H1 (cell line): ENCODE data around the gene EHD4. TPM values are rescaled to one million over a fixed set of nuclear protein-coding genes. Genes with fewer than 3 reads are reported as not detected.

ENCODE experiments used
- CTCF ChIA-PET: fragments of 300-600 bp; sonication (Branson Sonifier 250); formaldehyde crosslinking; loops from one replicate; lab custom pipeline; 2021; ENCODE audit not compliant: partially characterized antibody; lab: Charles Lee
- POLR2A ChIA-PET: fragments of 300-600 bp; sonication (Branson Sonifier 250); formaldehyde crosslinking; loops from one replicate; lab custom pipeline; 2021; ENCODE audit warnings: inconsistent platforms; ENCODE audit not compliant: partially characterized antibody; lab: Charles Lee
- DNase-seq, 2 experiments: peaks; one replicate each; pipeline versions ENCODE4 v3.0.0 to v3.0.0-alpha.2; 2010 to 2022; ENCODE audit warnings: low spot score in 2 of 2, low read depth in 1 of 2, mixed read lengths in 1 of 2
- FAIRE-seq: peaks from 2 replicates; lab custom pipeline; 2011; peaks lifted over from hg19 to GRCh38; lab: Jason Lieb, UNC
- H2AFZ ChIP-seq: 2 replicates; pipeline ENCODE4 v1.8.1; 2012; ENCODE audit warnings: low read length, inconsistent platforms
- H2AK5ac ChIP-seq: 2 replicates; pipeline ENCODE4 v1.6.1; 2013; ENCODE audit warnings: low read depth, low read length
- H2BK120ac ChIP-seq: replicated peaks from 2 replicates; pipeline ENCODE3; 2013; ENCODE audit warnings: low read depth, low read length, inconsistent platforms
- H2BK12ac ChIP-seq: 2 replicates; pipeline ENCODE4 v1.6.1; 2013; ENCODE audit warnings: low read depth, low read length
- H2BK15ac ChIP-seq: 2 replicates; pipeline ENCODE4 v1.6.1; 2013; ENCODE audit warnings: low read length
- H2BK20ac ChIP-seq: 2 replicates; pipeline ENCODE4 v1.6.1; 2013; ENCODE audit warnings: low read length
- H2BK5ac ChIP-seq: 2 replicates; pipeline ENCODE4 v1.6.1; 2013; ENCODE audit warnings: low read depth, low read length
- H3K14ac ChIP-seq: 2 replicates; pipeline ENCODE4 v1.6.1; 2013; ENCODE audit warnings: inconsistent platforms; ENCODE audit not compliant: insufficient read length
- H3K18ac ChIP-seq: 2 replicates; pipeline ENCODE4 v1.6.1; 2013; ENCODE audit warnings: low read length; ENCODE audit errors: extremely low read depth
- H3K23ac ChIP-seq: 2 replicates; pipeline ENCODE4 v1.6.1; 2013; ENCODE audit warnings: inconsistent platforms; ENCODE audit not compliant: insufficient read length
- H3K23me2 ChIP-seq: 2 replicates; pipeline ENCODE4 v1.6.1; 2013; ENCODE audit warnings: low read depth, low read length
- H3K27ac ChIP-seq: 2 replicates; pipeline ENCODE4 v1.6.1; 2011; ENCODE audit warnings: low read depth, low read length, inconsistent platforms
- H3K27me3 ChIP-seq, 4 experiments: replicated peaks in 1 of 4; 1 replicate in 1 of 4; 2 replicates in 3 of 4; pipeline versions ENCODE4 v1.6.1 to v1.8.1; 2011 to 2013; ENCODE audit warnings: low read length in 3 of 4, mild to moderate bottlenecking in 3 of 4, inconsistent platforms in 2 of 4, mixed read lengths in 2 of 4, moderate library complexity in 1 of 4; ENCODE audit not compliant: control insufficient read depth in 3 of 4, insufficient read depth in 3 of 4; ENCODE audit errors: extremely low read depth in 1 of 4
- H3K36me3 ChIP-seq, 4 experiments: 2 replicates each; pipeline versions ENCODE4 v1.6.1 to v1.8.1; 2011 to 2013; ENCODE audit warnings: mild to moderate bottlenecking in 4 of 4, low read length in 3 of 4, moderate library complexity in 2 of 4, control low read depth in 1 of 4, inconsistent platforms in 1 of 4; ENCODE audit not compliant: insufficient read depth in 4 of 4, control insufficient read depth in 2 of 4
- H3K4ac ChIP-seq: replicated peaks from 2 replicates; pipeline ENCODE3; 2013; ENCODE audit warnings: low read length, low read depth, mixed read lengths, inconsistent platforms; ENCODE audit not compliant: insufficient read length
- H3K4me1 ChIP-seq, 4 experiments: replicated peaks in 1 of 4; 1 replicate in 1 of 4; 2 replicates in 3 of 4; pipeline versions ENCODE4 v1.6.1 to v1.8.1; 2011 to 2013; ENCODE audit warnings: low read length in 3 of 4, inconsistent platforms in 2 of 4, mixed read lengths in 1 of 4; ENCODE audit not compliant: insufficient read depth in 4 of 4, control insufficient read depth in 3 of 4
- H3K4me2 ChIP-seq, 2 experiments: 2 replicates each; pipeline versions ENCODE4 v1.6.1 to v1.8.1; 2011 to 2013; ENCODE audit warnings: low read depth in 2 of 2, low read length in 2 of 2, control low read depth in 1 of 2, inconsistent platforms in 1 of 2, mild to moderate bottlenecking in 1 of 2; ENCODE audit not compliant: insufficient read depth in 1 of 2
- H3K4me3 ChIP-seq, 4 experiments: fragments of 200-600, 300-600 bp in 1 of 4; sonication (generic), shearing (Covaris generic), sonication (Bioruptor Twin) in 1 of 4; 2 replicates each; pipeline versions ENCODE4 v1.5.1 to v1.8.1; 2011 to 2016; ENCODE audit warnings: low read length in 4 of 4, low read depth in 3 of 4, control low read depth in 2 of 4, inconsistent platforms in 2 of 4, mild to moderate bottlenecking in 2 of 4, mixed read lengths in 1 of 4, moderate library complexity in 1 of 4; ENCODE audit not compliant: insufficient read depth in 2 of 4; ENCODE audit errors: extremely low read depth in 1 of 4
- H3K56ac ChIP-seq: replicated peaks from 2 replicates; pipeline ENCODE3; 2013; ENCODE audit warnings: low read depth, mild to moderate bottlenecking, mixed read lengths, low read length, inconsistent platforms; ENCODE audit not compliant: insufficient read length
- H3K79me1 ChIP-seq: 2 replicates; pipeline ENCODE4 v1.6.1; 2013; ENCODE audit warnings: low read depth, low read length, control low read depth
- H3K79me2 ChIP-seq, 2 experiments: 2 replicates each; pipeline versions ENCODE4 v1.6.1 to v1.8.1; 2012 to 2013; ENCODE audit warnings: low read length in 2 of 2, mild to moderate bottlenecking in 2 of 2, inconsistent platforms in 1 of 2; ENCODE audit not compliant: insufficient read depth in 2 of 2, control insufficient read depth in 1 of 2
- H3K9ac ChIP-seq, 4 experiments: replicated peaks in 1 of 4; 1 replicate in 1 of 4; 2 replicates in 3 of 4; pipeline versions ENCODE4 v1.6.1 to v1.8.1; 2011 to 2013; ENCODE audit warnings: low read depth in 3 of 4, low read length in 3 of 4, control low read depth in 2 of 4, mild to moderate bottlenecking in 2 of 4, moderate library complexity in 2 of 4, inconsistent platforms in 1 of 4; ENCODE audit errors: extremely low read depth in 1 of 4
- H3K9me3 ChIP-seq, 2 experiments: 2 replicates each; pipeline versions ENCODE4 v1.6.1 to v1.8.1; 2012 to 2013; ENCODE audit warnings: mild to moderate bottlenecking in 2 of 2, moderate library complexity in 2 of 2, control low read depth in 1 of 2, inconsistent platforms in 1 of 2, low read depth in 1 of 2, low read length in 1 of 2, mixed read lengths in 1 of 2; ENCODE audit not compliant: insufficient read depth in 2 of 2
- H4K20me1 ChIP-seq, 2 experiments: replicated peaks in 1 of 2; 2 replicates each; pipeline versions ENCODE3 to v1.8.1; 2011 to 2013; ENCODE audit warnings: inconsistent platforms in 2 of 2, low read length in 2 of 2, mild to moderate bottlenecking in 1 of 2; ENCODE audit not compliant: insufficient read depth in 2 of 2, control insufficient read depth in 1 of 2
- H4K5ac ChIP-seq: 2 replicates; pipeline ENCODE4 v1.6.1; 2013; ENCODE audit warnings: low read length, low read depth, mixed read lengths, inconsistent platforms; ENCODE audit not compliant: insufficient read length
- H4K8ac ChIP-seq: 2 replicates; pipeline ENCODE4 v1.8.0; 2013; ENCODE audit warnings: mild to moderate bottlenecking, moderate library complexity, low read length, inconsistent platforms; ENCODE audit not compliant: insufficient read depth; ENCODE audit errors: extremely low read depth
- H4K91ac ChIP-seq: replicated peaks from 2 replicates; pipeline ENCODE3; 2013; ENCODE audit warnings: low read length, mixed read lengths, inconsistent platforms; ENCODE audit not compliant: insufficient read length
- ASH2L ChIP-seq: fragments of 200-600, 300-600 bp; sonication (generic); IDR thresholded peaks from one replicate; pipeline ENCODE4 v1.7.1; 2017; ENCODE audit warnings: low read length
- BACH1 ChIP-seq: IDR thresholded peaks from 2 replicates; pipeline ENCODE4 v1.6.1; 2012; ENCODE audit warnings: low read length, improper control_type of control experiment
- BRCA1 ChIP-seq: IDR thresholded peaks from 2 replicates; pipeline ENCODE4 v1.6.1; 2012; ENCODE audit warnings: low read depth, low read length, improper control_type of control experiment
- CHD1 ChIP-seq: IDR thresholded peaks from 2 replicates; pipeline ENCODE4 v1.6.1; 2012; ENCODE audit warnings: low read depth, low read length, improper control_type of control experiment
- GABPA ChIP-seq: IDR thresholded peaks from 2 replicates; pipeline ENCODE4 v1.6.1; 2011; ENCODE audit warnings: mild to moderate bottlenecking, low read length, moderate library complexity, borderline replicate concordance; ENCODE audit not compliant: insufficient read depth
- MAFK ChIP-seq: IDR thresholded peaks from 2 replicates; pipeline ENCODE4 v1.6.1; 2012; ENCODE audit warnings: low read depth, mild to moderate bottlenecking, improper control_type of control experiment, low read length
- POLR2AphosphoS5 ChIP-seq: IDR thresholded peaks from 2 replicates; pipeline ENCODE4 v1.6.1; 2011; ENCODE audit warnings: low read depth, low read length
- RFX5 ChIP-seq: IDR thresholded peaks from 2 replicates; pipeline ENCODE4 v1.6.1; 2011; ENCODE audit warnings: low read depth, low read length, improper control_type of control experiment, borderline replicate concordance
- YY1 ChIP-seq: IDR thresholded peaks from 2 replicates; pipeline ENCODE4 v1.6.1; 2011; ENCODE audit warnings: low read depth, mild to moderate bottlenecking, low read length
- WGBS, 2 experiments: shearing (Covaris generic) in 1 of 2; methylation state at CpG; one replicate each; pipeline versions ENCODE4 v1.1.6 to v1.1.7; 2013 to 2015; ENCODE audit warnings: low lambda C conversion rate in 2 of 2, mixed read lengths in 2 of 2, inconsistent platforms in 1 of 2, low coverage in 1 of 2, missing lambda C conversion rate in 1 of 2; ENCODE audit not compliant: insufficient replicate concordance in 2 of 2, insufficient coverage in 1 of 2, insufficient read length in 1 of 2; ENCODE audit errors: extremely low coverage in 1 of 2, missing lambda C conversion rate in 1 of 2; 5-methylcytosine and 5-hydroxymethylcytosine counted together
- polyA plus RNA-seq, 7 experiments: library from polyadenylated mRNA; depleted of rRNA in 3 of 7; stranded (reverse) in 5 of 7; unstranded in 2 of 7; fragments of >200 nt in 5 of 7; fragments of 200-250 nt in 2 of 7; gene quantifications; 1 replicate in 5 of 7; 2 replicates in 1 of 7; 4 replicates in 1 of 7; pipeline versions ENCODE4 v1.2.1 to v1.2.3, GENCODE V29; 2011 to 2013; ENCODE audit warnings: missing spikeins in 2 of 7, mixed read lengths in 2 of 7
- total RNA-seq: library from RNA; stranded (reverse); fragmentation: NEBNext Ultra II Directional; extraction: Animal tissue kit (Norgen Biotek cat#: 25700); gene quantifications from 2 replicates; pipeline ENCODE4 v1.2.1, GENCODE V29; 2021

Gene EHD4
- total and polyA plus RNA-seq, 2 of the 8 experiments (the other 6 are each of a cell fraction or from before 2014, with no cell fraction given) = 17.5 to 24.5 TPM

DNA sequence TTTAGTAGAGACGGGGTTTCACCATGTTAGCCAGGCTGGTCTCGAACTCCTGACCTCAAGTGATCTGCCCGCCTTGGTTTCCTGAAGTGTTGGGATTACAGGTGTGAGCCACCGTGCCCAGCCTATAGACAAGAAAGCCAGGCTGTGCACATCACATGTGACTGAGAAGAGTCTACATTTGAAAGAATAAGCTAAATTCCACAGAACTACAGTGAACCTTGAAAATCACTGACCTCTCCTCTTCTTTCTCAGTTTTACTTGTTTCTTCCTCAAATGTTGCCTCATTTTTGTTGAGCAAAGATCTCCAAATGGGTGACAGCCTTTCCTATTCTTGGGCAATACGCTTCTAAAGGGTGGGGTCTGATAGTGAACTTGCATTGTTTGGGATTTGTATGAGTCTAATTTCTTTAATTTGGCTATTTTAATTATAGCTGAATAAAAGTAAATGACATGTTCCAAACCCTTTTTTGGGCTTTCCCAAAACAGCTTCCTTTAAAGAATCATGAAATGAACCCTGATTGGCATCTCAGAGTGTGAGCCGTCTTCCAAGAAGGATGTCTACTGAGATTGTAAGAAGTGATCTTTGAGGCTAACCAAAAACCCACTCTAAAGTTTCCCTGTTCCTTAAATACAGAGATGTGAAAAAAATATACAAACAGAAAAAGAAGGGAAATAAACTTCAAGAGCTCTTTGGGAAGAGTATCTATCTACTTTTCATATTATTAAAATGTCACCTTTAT, 56.9 kb downstream of the EHD4 start:
- WGBS, 2 experiments = 78% methylated on average over 6 of the region's 6 CpGs; no CpG with 5 or more reads in 1 of the 2 experiments
- no peak overlapping the region for H2BK120ac ChIP-seq
- DNase-seq (no peak), FAIRE-seq (no peak)
- H3K4me1 ChIP-seq = no peaks in the 10 kb centered on the region
- H2BK5ac ChIP-seq = no peak overlapping the region
- peaks cover 4% of the 10 kb centered on the region; the same call in 1 of the 2 replicates for H3K79me1 ChIP-seq
- ChIA-PET POLR2A (interaction anchor here (0.7 kb wide), 1 partner anchor 9 kb away, joined by 3 read pairs; no protein-coding TSS in a partner anchor), CTCF (interaction anchor here (0.9 to 2.2 kb wide), 4 partner anchors 8 to 141 kb away, joined by 3 to 8 read pairs (median 5); partner anchors contain the start of gene MAPKBP1)
- no peak overlapping the region for H4K5ac ChIP-seq
- no peak overlapping the region for H4K91ac ChIP-seq
- no peak overlapping the region for H3K4me3 ChIP-seq
- no peak for TF ChIP-seq MAFK
- TF ChIP-seq RFX5 = no peak
- TF ChIP-seq GABPA = no peak
- TF ChIP-seq BACH1 = no peak
- TF ChIP-seq YY1 = no peak
- no peak for TF ChIP-seq POLR2AphosphoS5
- no peak for TF ChIP-seq ASH2L
- TF ChIP-seq CHD1 = no peak
- no peak for TF ChIP-seq BRCA1
- H3K14ac ChIP-seq = no peak overlapping the region
- no peaks in the 10 kb centered on the region for H3K27me3 ChIP-seq
- peaks cover 2 to 5% of the 10 kb centered on the region in 2 experiments for H4K20me1 ChIP-seq
- H3K79me2 ChIP-seq = no peaks in the 10 kb centered on the region
- H2BK20ac ChIP-seq = no peak overlapping the region
- no peak overlapping the region for H3K4ac ChIP-seq
- H2BK15ac ChIP-seq = no peak overlapping the region
- H3K4me2 ChIP-seq = no peak overlapping the region
- H3K9ac ChIP-seq = no peak overlapping the region
- H2AFZ ChIP-seq = no peak overlapping the region
- H3K23me2 ChIP-seq = no peaks in the 10 kb centered on the region
- H3K9me3 ChIP-seq = no peaks in the 10 kb centered on the region
- no peak overlapping the region for H3K23ac ChIP-seq
- H4K8ac ChIP-seq = no peak overlapping the region
- no peak overlapping the region for H2BK12ac ChIP-seq
- H2AK5ac ChIP-seq = no peak overlapping the region
- no peak overlapping the region for H3K56ac ChIP-seq
- peaks cover 6 to 17% (median 10%) of the 10 kb centered on the region in 4 experiments; a peak in 6 of 8 replicates for H3K36me3 ChIP-seq
- H3K27ac ChIP-seq = no peak overlapping the region
- H3K18ac ChIP-seq = no peak overlapping the region
